ENCODE measurements around the gene REM1. TPM values are rescaled to one million over a fixed set of nuclear protein-coding genes. Genes with fewer than 3 reads are reported as not detected.
A peak's percentile ranks its signal among the peaks of the same experiment; 100 is the strongest.

REM1 gene
- total and polyA plus RNA-seq, 2 experiments from 2014 or later = not detected

DNA sequence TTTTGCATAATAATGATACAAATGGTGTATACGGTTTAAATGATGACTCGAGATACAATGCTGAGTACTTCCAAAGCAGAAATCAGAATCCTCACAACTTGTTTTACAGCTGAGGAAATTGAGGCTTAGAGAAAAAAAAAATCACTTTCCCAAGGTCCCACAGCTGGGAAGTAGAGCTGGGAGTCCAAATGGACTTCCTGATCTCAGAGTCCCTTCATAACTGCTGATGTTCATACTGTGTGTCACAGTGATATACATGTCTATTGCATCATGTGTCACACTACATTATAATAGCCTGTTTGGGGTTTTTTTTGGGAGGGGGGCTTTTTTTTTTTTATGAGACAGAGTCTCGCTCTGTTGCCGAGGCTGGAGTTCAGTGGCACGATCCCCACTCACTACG lies 47.6 kb downstream of the REM1 start:
- Histone ChIP-seq H3K4me1 (ENCODE audit: low read depth) (no peaks in the 10 kb centered on the region), H3K27me3 (no peaks in the 10 kb centered on the region), H3K27ac (no peak overlapping the region), H3K4me3 (no peak overlapping the region), H3K9me3 (ENCODE audit: low read depth) (no peaks in the 10 kb centered on the region), H3K36me3 (peaks cover 5% of the 10 kb centered on the region)
- TF ChIP-seq, protein P1, sequence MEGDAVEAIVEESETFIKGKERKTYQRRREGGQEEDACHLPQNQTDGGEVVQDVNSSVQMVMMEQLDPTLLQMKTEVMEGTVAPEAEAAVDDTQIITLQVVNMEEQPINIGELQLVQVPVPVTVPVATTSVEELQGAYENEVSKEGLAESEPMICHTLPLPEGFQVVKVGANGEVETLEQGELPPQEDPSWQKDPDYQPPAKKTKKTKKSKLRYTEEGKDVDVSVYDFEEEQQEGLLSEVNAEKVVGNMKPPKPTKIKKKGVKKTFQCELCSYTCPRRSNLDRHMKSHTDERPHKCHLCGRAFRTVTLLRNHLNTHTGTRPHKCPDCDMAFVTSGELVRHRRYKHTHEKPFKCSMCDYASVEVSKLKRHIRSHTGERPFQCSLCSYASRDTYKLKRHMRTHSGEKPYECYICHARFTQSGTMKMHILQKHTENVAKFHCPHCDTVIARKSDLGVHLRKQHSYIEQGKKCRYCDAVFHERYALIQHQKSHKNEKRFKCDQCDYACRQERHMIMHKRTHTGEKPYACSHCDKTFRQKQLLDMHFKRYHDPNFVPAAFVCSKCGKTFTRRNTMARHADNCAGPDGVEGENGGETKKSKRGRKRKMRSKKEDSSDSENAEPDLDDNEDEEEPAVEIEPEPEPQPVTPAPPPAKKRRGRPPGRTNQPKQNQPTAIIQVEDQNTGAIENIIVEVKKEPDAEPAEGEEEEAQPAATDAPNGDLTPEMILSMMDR (IDR thresholded peaks at IDR 0.05; ENCODE audit: low read depth, low read length) = no peak
- no peak for DNase-seq (ENCODE audit: low read depth in 1 of 2, low spot score in 1 of 2)

DNA sequence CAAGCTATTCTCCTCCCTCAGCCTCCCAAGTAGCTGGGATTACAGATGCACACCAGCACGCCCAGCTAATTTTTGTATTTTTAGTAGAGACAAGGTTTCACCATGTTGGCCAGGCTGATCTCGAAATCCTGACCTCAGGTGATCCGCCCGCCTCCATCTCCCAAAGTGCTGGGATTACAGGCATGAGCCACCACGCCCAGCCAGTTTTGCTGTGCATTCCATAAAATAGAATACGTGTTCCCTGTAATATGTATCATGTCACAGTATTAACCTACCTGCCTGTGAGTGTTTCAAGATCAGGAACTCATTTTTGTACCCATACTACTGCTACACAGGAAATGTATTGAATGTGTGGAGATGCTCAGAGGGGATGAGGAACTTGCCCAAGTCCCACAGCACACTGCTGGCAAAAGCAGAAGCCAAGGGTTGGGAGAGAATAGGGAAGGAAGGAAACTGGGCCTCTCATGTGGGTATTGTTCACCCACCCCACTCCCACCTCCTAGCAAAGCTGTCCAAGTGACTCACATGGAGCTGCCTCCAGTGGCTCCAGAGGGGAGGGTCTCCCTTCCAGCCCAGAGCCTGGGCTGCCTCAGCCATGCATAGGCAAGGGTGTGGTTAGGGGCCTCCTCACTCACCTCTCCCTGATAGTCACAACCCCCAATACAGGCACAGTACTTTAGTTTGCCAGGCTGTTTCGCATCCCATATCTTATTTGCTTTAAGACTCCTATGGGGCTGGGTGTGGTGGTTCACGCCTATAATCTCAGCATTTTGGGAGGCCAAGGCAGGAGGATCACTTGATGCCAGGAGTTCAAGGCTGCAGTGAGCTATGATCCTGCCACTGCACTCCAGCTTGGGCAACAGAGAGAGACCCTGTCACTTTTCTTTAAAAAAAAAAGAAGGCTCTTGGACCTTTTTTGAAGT lies 48.5 kb downstream of the REM1 start:
- no peaks in the 10 kb centered on the region for H3K27me3 ChIP-seq
- peaks cover 13% of the 10 kb centered on the region for H3K36me3 ChIP-seq
- DNase-seq (ENCODE audit: low read depth in 1 of 2, low spot score in 1 of 2) = peak in 1 of 2 donors; percentile 44
- H3K27ac ChIP-seq = no peak overlapping the region
- H3K9me3 ChIP-seq (ENCODE audit: low read depth) = no peaks in the 10 kb centered on the region
- no peaks in the 10 kb centered on the region for H3K4me1 ChIP-seq (ENCODE audit: low read depth)
- H3K4me3 ChIP-seq = no peak overlapping the region
- TF ChIP-seq, protein P1 (IDR thresholded peaks at IDR 0.05; ENCODE audit: low read depth, low read length) = no peak

DNA sequence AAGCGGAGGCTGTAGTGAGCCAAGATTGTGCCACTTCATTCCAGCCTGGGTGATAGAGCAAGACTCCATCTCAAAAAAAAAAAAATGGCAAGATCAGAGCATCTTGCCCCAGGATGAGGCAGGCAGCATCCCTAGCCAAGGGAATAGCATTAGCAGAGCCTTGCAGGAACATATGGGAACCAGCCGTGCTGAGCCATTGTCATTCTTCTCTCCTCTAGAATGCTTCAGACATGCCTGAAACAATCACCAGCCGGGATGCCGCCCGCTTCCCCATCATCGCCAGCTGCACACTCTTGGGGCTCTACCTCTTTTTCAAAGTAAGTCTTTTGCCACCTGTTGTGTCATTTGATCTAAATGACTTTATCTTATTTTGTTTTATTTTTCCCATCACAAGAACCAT lies 52.2 kb downstream of the REM1 start:
- H3K27me3 ChIP-seq = no peaks in the 10 kb centered on the region
- H3K9me3 ChIP-seq (ENCODE audit: low read depth) = no peaks in the 10 kb centered on the region
- no peak overlapping the region for H3K27ac ChIP-seq
- TF ChIP-seq, protein P1 (IDR thresholded peaks at IDR 0.05; ENCODE audit: low read depth, low read length) = no peak
- peaks cover 26% of the 10 kb centered on the region for H3K36me3 ChIP-seq
- no peak for DNase-seq (ENCODE audit: low read depth in 1 of 2, low spot score in 1 of 2)
- no peak overlapping the region for H3K4me3 ChIP-seq
- H3K4me1 ChIP-seq (ENCODE audit: low read depth) = no peaks in the 10 kb centered on the region

Other genes with a start within 250 kb of the REM1 start
- not detected in 2 replicates for gene DEFB115, start 217.6 kb upstream of the REM1 start, total RNA-seq
- gene DEFB115, start 217.6 kb upstream of the REM1 start, polyA plus RNA-seq = not detected in 2 replicates
- not detected in 2 replicates for gene DEFB116, start 166.7 kb upstream of the REM1 start, total RNA-seq
- not detected in 2 replicates for gene DEFB116, start 166.7 kb upstream of the REM1 start, polyA plus RNA-seq
- gene DEFB118, start 106.7 kb upstream of the REM1 start, total RNA-seq = not detected in 2 replicates
- not detected in 2 replicates for gene DEFB118, start 106.7 kb upstream of the REM1 start, polyA plus RNA-seq
- not detected in 2 replicates for gene DEFB119, start 84.7 kb upstream of the REM1 start, total RNA-seq
- gene DEFB119, start 84.7 kb upstream of the REM1 start, polyA plus RNA-seq = not detected in 2 replicates
- not detected in 2 replicates for gene DEFB121, start 69.1 kb upstream of the REM1 start, total RNA-seq
- not detected in 2 replicates for gene DEFB121, start 69.1 kb upstream of the REM1 start, polyA plus RNA-seq
- not detected in 2 replicates for gene DEFB123, start 34.7 kb upstream of the REM1 start, total RNA-seq
- not detected in 2 replicates for gene DEFB123, start 34.7 kb upstream of the REM1 start, polyA plus RNA-seq
- gene DEFB124, start 161 bp upstream of the REM1 start, total RNA-seq = not detected in 2 replicates
- gene DEFB124, start 161 bp upstream of the REM1 start, polyA plus RNA-seq = not detected in 2 replicates
- gene HM13, start 39.2 kb downstream of the REM1 start, total RNA-seq = 49.8 and 62.6 TPM in 2 replicates
- 125 and 170 TPM in 2 replicates for gene HM13, start 39.2 kb downstream of the REM1 start, polyA plus RNA-seq
- gene ID1, start 130.0 kb downstream of the REM1 start, total RNA-seq = 596 and 766 TPM in 2 replicates
- gene ID1, start 130.0 kb downstream of the REM1 start, polyA plus RNA-seq = 152 and 223 TPM in 2 replicates
- not detected in 2 replicates for gene COX4I2, start 162.6 kb downstream of the REM1 start, total RNA-seq
- gene COX4I2, start 162.6 kb downstream of the REM1 start, polyA plus RNA-seq = 0.81 and 0.97 TPM in 2 replicates
- 74.6 and 81.2 TPM in 2 replicates for gene BCL2L1, start 247.6 kb downstream of the REM1 start, total RNA-seq
- 37.8 and 40.5 TPM in 2 replicates for gene BCL2L1, start 247.6 kb downstream of the REM1 start, polyA plus RNA-seq

Measured in cardiac muscle cell (in vitro differentiated cells and primary cell).